Right lobe of liver (tissue), 6 donors: ENCODE data around the gene CYP26A1. TPM values are rescaled to one million over a fixed set of nuclear protein-coding genes. Genes with fewer than 3 reads are reported as not detected.

Experiments
- ATAC-seq, 4 donors: fragments of 200-7000 bp; cut with Tn5 transposase; one replicate each; pipeline ENCODE4 v1.9.1; 2020; ENCODE audit warnings: mild to moderate bottlenecking in 4 of 4, moderate library complexity in 4 of 4
- DNase-seq, 3 donors: peaks; one replicate each; pipeline ENCODE4 v3.0.0-alpha.2; 2020
- H3K27ac ChIP-seq, 3 donors: fragments of 200-600 bp; one replicate each; pipeline ENCODE4 v1.8.0; 2022
- H3K27me3 ChIP-seq, 2 donors: fragments of 200-600 bp; one replicate each; pipeline ENCODE4 v1.8.0; 2022
- H3K36me3 ChIP-seq, 4 donors: fragments of 200-600 bp; sonication (generic) in 1 of 4; one replicate each; pipeline versions ENCODE4 v1.5.1 to v1.8.0; 2017 to 2022; ENCODE audit warnings: control low read depth in 1 of 4
- H3K4me1 ChIP-seq, 4 donors: fragments of 200-600 bp; sonication (generic) in 1 of 4; one replicate each; pipeline versions ENCODE4 v1.5.1 to v1.8.0; 2017 to 2022; ENCODE audit warnings: control low read depth in 1 of 4
- H3K4me3 ChIP-seq, 3 donors: fragments of 200-600 bp; one replicate each; pipeline ENCODE4 v1.8.0; 2022
- H3K9me3 ChIP-seq, 4 donors: fragments of 200-600 bp; sonication (generic) in 1 of 4; one replicate each; pipeline versions ENCODE4 v1.5.1 to v1.8.0; 2017 to 2022; ENCODE audit warnings: control low read depth in 1 of 4
- CTCF ChIP-seq, 4 donors: fragments of 200-600 bp in 3 of 4; fragments of 450-650 bp in 1 of 4; IDR thresholded peaks; one replicate each; pipeline versions ENCODE4 v1.5.1 to v1.8.0; 2016 to 2022; ENCODE audit warnings: antibody characterized with exemption in 4 of 4, mild to moderate bottlenecking in 2 of 4
- POLR2A ChIP-seq: fragments of 450-650 bp; IDR thresholded peaks from one replicate; pipeline ENCODE4 v1.6.1; 2017; ENCODE audit warnings: antibody characterized with exemption, mild to moderate bottlenecking
- WGBS: methylation state at CpG from one replicate; pipeline ENCODE4 v1.1.6; 2018; ENCODE audit warnings: low coverage, low lambda C conversion rate; ENCODE audit not compliant: insufficient coverage; ENCODE audit errors: missing lambda C conversion rate; 5-methylcytosine and 5-hydroxymethylcytosine counted together
- intact Hi-C, 2 donors: fragments of 100-400 bp; cut with DNase I; formaldehyde crosslinking; loops; one replicate each; pipeline versions ENCODE4 v1.11.2 to v1.14.1; 2022
- total RNA-seq, 6 experiments: library from RNA; depleted of rRNA in 2 of 6; stranded (reverse); fragments of >200 nt in 2 of 6; fragmentation: NEBNext Ultra II Directional in 3 of 6; extraction: Animal tissue kit (Norgen Biotek cat#: 25700) in 3 of 6; gene quantifications; one replicate each; pipeline versions ENCODE4 v1.1.0 to v1.2.4, GENCODE V29; 2016 to 2023
- donor health status: DM: no; HTN: yes; CAD: no.
- donor health status: DM: no; HTN: no; CAD: no.
- donor health status: DM: no; HTN: no; CAD: no.
- donor health status: DM: no; HTN: yes; CAD: no.
- donor health status: DM: no; HTN: yes; CAD: no.

Gene CYP26A1
- total RNA-seq, 6 experiments from 2014 or later: 0.95 to 53.1 (median 12.6) TPM; not detected in 2

GRCh38 chr10:93039110-93039509 is 34.6 kb upstream of the CYP26A1 start:
- WGBS: 88% methylated on average over 1 of the region's 1 CpG
- intact Hi-C loops: no loop called here

GRCh38 chr10:93039721-93040120 is 34.0 kb upstream of the CYP26A1 start:
- DNase-seq (no peak), ATAC-seq (peak; percentile 78 to 95 (median 82))
- Histone ChIP-seq H3K36me3 (no peaks in the 10 kb centered on the region), H3K27ac (no peak overlapping the region), H3K4me3 (no peak overlapping the region), H3K9me3 (no peaks in the 10 kb centered on the region), H3K4me1 (no peaks in the 10 kb centered on the region), H3K27me3 (no peaks in the 10 kb centered on the region)
- TF ChIP-seq POLR2A (no peak), CTCF (IDR thresholded peaks at IDR 0.05) (peak; percentile 54 to 69 (median 58))
- 3% methylated on average over 3 of the region's 3 CpGs for WGBS
- intact Hi-C loops: no loop called here

More at GRCh38 chr10:93039110-93039509, 34.6 kb upstream of the CYP26A1 start:
- no peak for ATAC-seq
- Histone ChIP-seq H3K27me3 (no peaks in the 10 kb centered on the region), H3K4me3 (no peak overlapping the region), H3K9me3 (no peaks in the 10 kb centered on the region), H3K4me1 (peaks cover 0 to 4% (median 0%) of the 10 kb centered on the region in 4 donors), H3K36me3 (no peaks in the 10 kb centered on the region), H3K27ac (no peak overlapping the region)
- DNase-seq: no peak
- TF ChIP-seq POLR2A (no peak), CTCF (IDR thresholded peaks at IDR 0.05) (no peak)

DNA sequence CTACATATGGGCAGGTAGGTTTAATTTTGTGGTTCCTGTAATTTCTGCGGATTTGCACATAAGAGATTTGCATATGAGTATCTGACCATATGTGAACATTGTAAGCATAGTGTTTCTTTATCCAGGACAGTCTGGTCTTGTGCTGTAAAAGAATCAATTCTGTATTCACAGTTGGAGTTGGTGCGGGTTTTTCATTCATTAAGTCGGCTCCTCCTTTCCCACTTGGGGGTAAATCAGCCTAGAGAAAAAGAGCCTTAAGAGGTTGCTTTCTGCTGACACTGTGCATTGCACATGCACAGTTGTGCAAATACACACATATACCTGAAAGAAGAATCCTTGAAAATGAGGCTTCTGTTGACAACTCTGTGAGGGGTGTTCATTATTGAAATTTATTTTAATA is 19.2 kb upstream of the CYP26A1 start:
- WGBS: 91% methylated on average over 3 of the region's 3 CpGs
- peaks cover 0 to 2% (median 0%) of the 10 kb centered on the region in 4 donors for H3K36me3 ChIP-seq
- H3K27me3 ChIP-seq: no peaks in the 10 kb centered on the region
- no peaks in the 10 kb centered on the region for H3K9me3 ChIP-seq
- no peak for DNase-seq
- H3K27ac ChIP-seq: no peak overlapping the region
- TF ChIP-seq POLR2A (no peak), CTCF (IDR thresholded peaks at IDR 0.05) (no peak)
- intact Hi-C loops: no loop called here
- H3K4me1 ChIP-seq: no peaks in the 10 kb centered on the region
- no peak overlapping the region for H3K4me3 ChIP-seq
- no peak for ATAC-seq

GRCh38 chr10:93058139-93058538 is 15.6 kb upstream of the CYP26A1 start:
- ATAC-seq: no peak

More at GRCh38 chr10:93058139-93058538, 15.6 kb upstream of the CYP26A1 start:
- H3K36me3 ChIP-seq: peaks cover 0 to 2% (median 0%) of the 10 kb centered on the region in 4 donors
- H3K4me3 ChIP-seq: no peak overlapping the region
- no peaks in the 10 kb centered on the region for H3K9me3 ChIP-seq
- intact Hi-C loops: no loop called here
- 84% methylated on average over 3 of the region's 3 CpGs for WGBS
- H3K27me3 ChIP-seq: no peaks in the 10 kb centered on the region
- TF ChIP-seq CTCF (IDR thresholded peaks at IDR 0.05): no peak
- TF ChIP-seq POLR2A: no peak
- DNase-seq: no peak
- no peak overlapping the region for H3K27ac ChIP-seq
- peaks cover 0 to 17% (median 0%) of the 10 kb centered on the region in 4 donors for H3K4me1 ChIP-seq
